Prostate gland (tissue), 2 donors: ENCODE measurements around the gene MARCHF6.

ENCODE experiments used
- CTCF ChIP-seq, 4 experiments: fragments of 200-600 bp in 2 of 4; fragments of 450-650 bp in 2 of 4; sonication (generic) in 2 of 4; IDR thresholded peaks; 1 replicate in 3 of 4; 2 replicates in 1 of 4; pipeline ENCODE4 v1.5.1; 2016 to 2019; ENCODE audit warnings: antibody characterized with exemption in 4 of 4, mild to moderate bottlenecking in 2 of 4, moderate library complexity in 2 of 4
- POLR2A ChIP-seq: fragments of 450-650 bp; IDR thresholded peaks from one replicate; pipeline ENCODE4 v1.6.1; 2016; ENCODE audit warnings: antibody characterized with exemption, mild to moderate bottlenecking

DNA sequence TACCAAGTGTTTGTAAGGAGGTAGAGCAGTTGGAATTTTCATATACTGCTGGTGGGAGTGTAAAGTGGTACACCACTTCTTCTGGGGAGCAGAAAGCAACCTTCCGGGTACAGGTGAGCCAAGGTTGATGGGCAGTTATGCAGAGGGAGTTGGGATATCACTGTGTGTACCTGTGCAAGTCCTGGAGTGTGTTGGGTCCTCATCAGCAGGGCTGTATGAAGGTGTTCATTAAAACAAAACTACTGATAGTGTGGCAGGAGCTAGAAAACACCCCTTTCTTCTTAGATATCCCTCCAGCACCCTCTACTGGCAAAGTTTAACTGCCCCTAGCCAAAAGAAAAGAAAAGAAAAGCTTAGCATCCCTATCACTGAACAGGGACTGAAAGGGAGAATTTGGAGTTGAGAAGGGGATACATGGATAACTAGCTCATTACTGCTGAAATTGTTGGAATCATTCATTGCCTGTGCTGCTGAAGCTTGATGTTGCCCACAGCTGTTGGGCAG is 10.7 kb downstream of the MARCHF6 start:
- no peak for TF ChIP-seq POLR2A
- TF ChIP-seq CTCF (IDR thresholded peaks at IDR 0.05), result peak in 1 of 4 experiments; percentile 14
